ENCODE data around the gene KIAA1191. TPM values are rescaled to one million over a fixed set of nuclear protein-coding genes. Genes with fewer than 3 reads are reported as not detected.

Gene KIAA1191, protein sequence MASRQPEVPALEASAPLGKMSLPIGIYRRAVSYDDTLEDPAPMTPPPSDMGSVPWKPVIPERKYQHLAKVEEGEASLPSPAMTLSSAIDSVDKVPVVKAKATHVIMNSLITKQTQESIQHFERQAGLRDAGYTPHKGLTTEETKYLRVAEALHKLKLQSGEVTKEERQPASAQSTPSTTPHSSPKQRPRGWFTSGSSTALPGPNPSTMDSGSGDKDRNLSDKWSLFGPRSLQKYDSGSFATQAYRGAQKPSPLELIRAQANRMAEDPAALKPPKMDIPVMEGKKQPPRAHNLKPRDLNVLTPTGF
- 46.6 and 53.0 TPM in 2 replicates for total RNA-seq (2014; rRNA removed; shearing (Covaris generic))

DNA sequence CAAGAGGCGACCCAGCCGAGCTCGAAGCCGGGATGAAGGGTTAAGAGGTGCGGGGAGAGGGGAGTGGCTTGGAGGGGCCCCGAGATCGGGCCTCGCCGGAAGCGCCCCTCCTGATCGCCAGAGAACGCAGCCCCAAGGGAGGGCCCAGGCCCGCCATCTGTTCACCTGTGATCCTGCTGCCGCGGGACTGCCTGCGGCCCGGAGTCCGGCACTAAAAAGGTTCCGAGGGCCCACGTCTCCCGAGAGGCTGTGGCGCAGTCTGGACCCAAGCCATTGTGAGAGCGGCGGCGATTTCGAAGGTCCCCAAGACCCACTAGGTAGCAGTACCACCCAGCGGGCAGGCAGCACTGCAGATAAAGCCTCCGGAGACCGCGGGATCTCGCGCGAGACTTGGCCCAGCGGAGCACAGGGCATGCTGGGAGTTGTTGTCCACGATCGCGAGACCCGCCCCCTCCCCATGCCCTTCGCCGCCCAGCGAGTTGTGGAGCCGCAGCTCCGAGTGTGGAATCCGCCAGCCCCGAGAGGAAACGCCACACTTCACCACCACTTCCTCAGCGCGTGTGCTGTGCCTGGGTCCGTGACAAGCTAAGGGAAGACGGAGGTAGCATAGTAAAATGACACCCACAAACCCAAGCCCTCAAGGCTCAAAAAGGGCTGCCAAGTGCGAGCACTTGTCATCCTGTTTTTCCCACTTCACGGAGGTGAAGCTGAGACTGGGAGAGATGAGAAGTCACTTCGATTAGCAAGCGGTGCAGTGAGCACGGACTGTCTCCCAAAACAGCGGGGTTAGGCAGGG, at the start of gene KIAA1191:
TSS of gene KIAA1191 (minus strand) at position 328 of the 796 bp plus-strand sequence. CDS start 2,256 bp downstream, outside the sequence.

DNA sequence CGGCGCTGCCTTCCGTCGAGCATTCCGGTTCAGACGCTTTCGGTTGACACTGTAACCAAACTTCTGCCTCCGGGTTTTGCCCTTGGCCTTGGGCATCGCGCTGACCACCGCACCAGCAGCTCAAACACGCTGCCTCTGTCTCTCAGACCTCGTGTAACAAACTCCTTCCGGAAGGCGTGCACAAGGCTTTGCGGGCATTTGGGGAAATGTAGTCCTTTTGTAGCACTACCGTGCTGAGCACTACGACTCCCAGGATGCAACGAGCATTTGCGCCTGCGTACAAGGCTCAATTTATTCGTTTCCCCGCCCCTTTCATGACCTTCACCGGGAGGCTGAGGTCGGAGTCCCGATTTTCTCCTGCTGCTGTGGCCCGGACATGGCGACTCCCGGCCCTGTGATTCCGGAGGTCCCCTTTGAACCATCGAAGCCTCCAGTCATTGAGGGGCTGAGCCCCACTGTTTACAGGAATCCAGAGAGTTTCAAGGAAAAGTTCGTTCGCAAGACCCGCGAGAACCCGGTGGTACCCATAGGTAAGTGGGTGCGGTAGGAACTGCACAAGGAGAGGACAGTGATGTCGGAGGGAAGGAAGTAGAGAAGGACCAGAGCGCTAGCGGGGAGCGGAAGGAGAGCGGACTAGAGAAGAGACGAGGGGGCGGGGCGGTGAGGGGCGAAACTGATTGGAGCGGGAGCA, 27.0 kb upstream of the KIAA1191 start, which contains the start of the genes HIGD2A and NOP16:
TSS of gene HIGD2A (plus strand) at position 308 of the 691 bp plus-strand sequence. CDS start at position 377, 69 bp downstream.
TSS of gene NOP16 (minus strand) at position 155 of the 691 bp plus-strand sequence. CDS start at position 96, 59 bp downstream.

DNA sequence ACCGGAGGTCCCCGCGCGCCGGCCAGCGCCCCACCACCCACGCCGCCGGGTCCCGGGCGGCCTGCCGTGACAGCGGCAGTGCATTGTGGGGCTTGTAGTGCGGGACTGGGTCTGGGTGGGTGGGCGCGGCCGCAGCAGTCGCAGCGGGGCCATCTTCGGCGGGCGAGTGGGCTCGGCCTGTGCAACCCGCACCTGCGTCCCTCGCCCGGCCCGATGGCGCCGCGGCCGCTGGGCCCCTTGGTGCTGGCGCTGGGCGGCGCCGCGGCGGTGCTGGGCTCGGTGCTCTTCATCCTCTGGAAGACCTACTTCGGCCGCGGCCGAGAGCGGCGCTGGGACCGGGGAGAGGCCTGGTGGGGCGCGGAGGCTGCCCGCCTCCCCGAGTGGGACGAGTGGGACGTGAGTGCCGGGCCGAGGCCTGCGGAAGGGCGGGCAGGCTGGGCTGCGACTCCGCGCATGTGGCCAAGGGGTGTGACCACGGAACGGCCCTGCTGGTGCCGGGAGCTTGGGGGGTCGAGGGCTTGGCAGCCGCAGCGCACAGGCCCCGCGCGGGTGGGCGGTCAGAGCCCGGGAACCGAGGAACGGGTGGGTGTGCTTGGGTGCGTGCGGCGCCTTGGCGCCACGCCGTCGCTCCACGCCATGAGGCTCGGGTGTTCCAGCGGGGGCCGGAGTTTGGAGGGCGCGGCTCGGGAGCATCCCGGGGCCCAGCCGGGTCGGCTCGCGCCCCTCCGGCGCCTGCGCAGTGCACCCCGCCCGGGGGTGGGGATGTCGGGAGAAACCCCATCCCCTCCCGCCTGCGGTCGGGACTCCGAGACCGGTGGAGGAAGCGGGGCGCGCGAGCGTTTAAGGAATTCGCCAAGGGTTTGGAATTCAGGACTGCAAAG, 4.0 kb upstream of the KIAA1191 start, which contains the start of gene ARL10:
TSS of gene ARL10 (plus strand) at position 137 of the 881 bp plus-strand sequence. CDS start at position 214, 77 bp downstream.

Small RNAs within 50 kb of the gene (small RNA-seq; reads per million reads assigned to genes)
- gene MIR1271 = not detected

Other genes with a start within 250 kb of the KIAA1191 start
- 14.3 and 16.0 TPM in 2 replicates for gene SIMC1, start 123.3 kb downstream of the KIAA1191 start, total RNA-seq (2014; rRNA removed; shearing (Covaris generic))
- 0.30 and 1.4 TPM in 2 replicates for gene ARL10, start 3.7 kb upstream of the KIAA1191 start, total RNA-seq (2014; rRNA removed; shearing (Covaris generic))
- 162 and 174 TPM in 2 replicates for gene NOP16, start 26.8 kb upstream of the KIAA1191 start, total RNA-seq (2014; rRNA removed; shearing (Covaris generic))
- 75.3 and 99.4 TPM in 2 replicates for gene HIGD2A, start 27.0 kb upstream of the KIAA1191 start, total RNA-seq (2014; rRNA removed; shearing (Covaris generic))
- gene CLTB, start 54.8 kb upstream of the KIAA1191 start, total RNA-seq (2014; rRNA removed; shearing (Covaris generic)) = 131 and 132 TPM in 2 replicates
- gene FAF2, start 86.6 kb upstream of the KIAA1191 start, total RNA-seq (2014; rRNA removed; shearing (Covaris generic)) = 48.2 and 48.7 TPM in 2 replicates
- 19.6 and 22.2 TPM in 2 replicates for gene RNF44, start 175.6 kb upstream of the KIAA1191 start, total RNA-seq (2014; rRNA removed; shearing (Covaris generic))
- gene CDHR2, start 187.6 kb upstream of the KIAA1191 start, total RNA-seq (2014; rRNA removed; shearing (Covaris generic)) = not detected in 2 replicates
- gene GPRIN1, start 248.4 kb upstream of the KIAA1191 start, total RNA-seq (2014; rRNA removed; shearing (Covaris generic)) = 10.1 and 11.0 TPM in 2 replicates